Calu3 (cell line): Measurements from ENCODE around the gene BTF3L4. TPM values are rescaled to one million over a fixed set of nuclear protein-coding genes. Genes with fewer than 3 reads are reported as not detected.

ENCODE experiments used
- BruUV-seq: library from RNA; stranded (reverse); fragments of 400-500 nt; replicated peaks from 2 replicates; lab custom pipeline; 2021; lab: Mats Ljungman, UMichigan
- CTCF ChIA-PET: fragments of 300-600 bp; sonication (Branson Sonifier 250); formaldehyde crosslinking; loops from one replicate; lab custom pipeline; 2022; ENCODE audit warnings: antibody characterized with exemption; lab: Charles Lee
- DNase-seq: peaks from one replicate; pipeline ENCODE4 v3.0.0; 2022
- H3K27ac Mint-ChIP-seq: one replicate; pipeline ENCODE4 v1.8.0; 2022; ENCODE audit warnings: mixed read lengths; ENCODE audit not compliant: unreplicated experiment
- H3K27me3 Mint-ChIP-seq: one replicate; pipeline ENCODE4 v1.8.0; 2022; ENCODE audit warnings: mixed read lengths; ENCODE audit not compliant: unreplicated experiment
- H3K36me3 Mint-ChIP-seq: one replicate; pipeline ENCODE4 v1.8.0; 2022; ENCODE audit warnings: mild to moderate bottlenecking, moderate library complexity, mixed read lengths; ENCODE audit not compliant: insufficient read depth, unreplicated experiment
- H3K4me1 Mint-ChIP-seq: one replicate; pipeline ENCODE4 v1.8.0; 2022; ENCODE audit warnings: mild to moderate bottlenecking, low read depth, mixed read lengths; ENCODE audit not compliant: unreplicated experiment
- H3K4me3 Mint-ChIP-seq: one replicate; pipeline ENCODE4 v1.8.0; 2022; ENCODE audit warnings: mild to moderate bottlenecking, low read depth, moderate library complexity, mixed read lengths; ENCODE audit not compliant: unreplicated experiment
- H3K9me3 Mint-ChIP-seq: one replicate; pipeline ENCODE4 v1.8.0; 2022; ENCODE audit warnings: low read depth, mixed read lengths; ENCODE audit not compliant: unreplicated experiment
- intact Hi-C: fragments of 100-400 bp; cut with micrococcal nuclease; formaldehyde crosslinking; loops from one replicate; pipeline ENCODE4 v1.10.0; 2022; ENCODE audit not compliant: unreplicated experiment
- total RNA-seq: library from RNA; stranded (reverse); gene quantifications from 2 replicates; pipeline ENCODE4 v1.2.3, GENCODE V29; 2022
- TF ChIP-seq, protein P1 (sequence below): fragments of 200-600 bp; IDR thresholded peaks from one replicate; pipeline ENCODE4 v1.8.0; 2022; ENCODE audit warnings: antibody characterized with exemption; ENCODE audit not compliant: unreplicated experiment

The BTF3L4 gene
- total RNA-seq, 1 experiment from 2014 or later, result 70.4 TPM

DNA sequence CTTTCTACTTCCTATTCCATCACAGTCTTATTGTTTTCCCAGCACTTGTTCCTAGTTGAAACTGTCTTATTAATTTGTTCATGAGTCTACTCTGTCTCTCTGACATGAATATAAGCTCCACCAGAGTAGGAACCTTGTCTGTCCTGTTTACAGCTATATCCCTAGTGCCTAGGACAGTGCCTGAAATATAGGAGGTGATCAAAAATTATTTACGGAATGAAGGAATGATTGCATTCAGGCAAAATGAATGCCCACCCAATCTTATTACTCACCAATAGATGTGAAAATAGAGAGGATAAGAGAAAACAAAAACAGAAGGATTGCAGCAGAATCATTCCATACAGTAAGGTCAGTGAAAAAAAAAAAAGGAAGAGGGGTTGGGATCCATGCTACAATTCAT lies 2.2 kb upstream of the BTF3L4 start:
- intact Hi-C loops, result no loop called here
- peaks cover 33% of the 10 kb centered on the region for H3K4me1 Mint-ChIP-seq
- CTCF ChIA-PET, result no interaction called here

DNA sequence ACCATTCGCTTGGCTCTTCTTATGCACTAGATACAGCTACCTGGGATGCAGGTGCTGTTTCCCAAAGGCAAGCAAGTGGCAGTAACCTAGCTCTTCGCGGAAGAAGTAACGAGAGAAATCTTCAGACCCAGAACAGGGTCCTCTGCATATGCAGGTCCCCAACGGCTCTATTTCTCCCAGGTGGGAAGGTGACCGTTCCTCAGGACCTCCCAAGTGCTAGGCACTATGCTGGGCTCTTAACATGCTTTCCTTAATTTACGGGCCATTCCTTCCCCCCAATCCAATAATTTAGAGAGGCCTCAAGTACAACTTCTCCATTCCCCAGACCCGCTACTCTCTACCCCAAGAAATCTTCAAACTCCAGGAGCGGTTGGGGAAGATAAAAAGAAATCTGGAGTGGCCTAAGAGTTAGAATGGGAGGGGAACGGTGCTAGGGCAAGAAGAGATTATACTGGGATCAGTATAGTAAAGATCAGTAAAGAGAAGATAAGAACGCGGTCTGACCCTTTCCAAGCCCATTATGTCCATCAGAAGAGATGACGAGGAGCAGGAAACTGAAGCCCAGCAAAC lies 1.5 kb upstream of the BTF3L4 start:
- no peaks in the 10 kb centered on the region for H3K27me3 Mint-ChIP-seq
- no peaks in the 10 kb centered on the region for H3K9me3 Mint-ChIP-seq
- peak overlapping the region; percentile 93 for H3K4me3 Mint-ChIP-seq
- peak overlapping the region; percentile 83 for H3K27ac Mint-ChIP-seq
- peaks cover 76% of the 10 kb centered on the region for H3K36me3 Mint-ChIP-seq
- peaks cover 40% of the 10 kb centered on the region for H3K4me1 Mint-ChIP-seq
- no TSS peak for BruUV-seq
- DNase-seq, result no peak
- TF ChIP-seq, protein P1, sequence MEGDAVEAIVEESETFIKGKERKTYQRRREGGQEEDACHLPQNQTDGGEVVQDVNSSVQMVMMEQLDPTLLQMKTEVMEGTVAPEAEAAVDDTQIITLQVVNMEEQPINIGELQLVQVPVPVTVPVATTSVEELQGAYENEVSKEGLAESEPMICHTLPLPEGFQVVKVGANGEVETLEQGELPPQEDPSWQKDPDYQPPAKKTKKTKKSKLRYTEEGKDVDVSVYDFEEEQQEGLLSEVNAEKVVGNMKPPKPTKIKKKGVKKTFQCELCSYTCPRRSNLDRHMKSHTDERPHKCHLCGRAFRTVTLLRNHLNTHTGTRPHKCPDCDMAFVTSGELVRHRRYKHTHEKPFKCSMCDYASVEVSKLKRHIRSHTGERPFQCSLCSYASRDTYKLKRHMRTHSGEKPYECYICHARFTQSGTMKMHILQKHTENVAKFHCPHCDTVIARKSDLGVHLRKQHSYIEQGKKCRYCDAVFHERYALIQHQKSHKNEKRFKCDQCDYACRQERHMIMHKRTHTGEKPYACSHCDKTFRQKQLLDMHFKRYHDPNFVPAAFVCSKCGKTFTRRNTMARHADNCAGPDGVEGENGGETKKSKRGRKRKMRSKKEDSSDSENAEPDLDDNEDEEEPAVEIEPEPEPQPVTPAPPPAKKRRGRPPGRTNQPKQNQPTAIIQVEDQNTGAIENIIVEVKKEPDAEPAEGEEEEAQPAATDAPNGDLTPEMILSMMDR, result no peak
- CTCF ChIA-PET, result interaction anchor here (0.5 to 0.8 kb wide), 3 partner anchors 21 to 813 kb away, joined by 3 to 5 read pairs (median 4); partner anchors contain the start of gene KTI12
- intact Hi-C loops, result loop anchor here (1.0 kb wide), 1 partner anchor 21 kb away; the partner anchor contains the start of gene KTI12

More for the DNA sequence above, 2.2 kb upstream of the BTF3L4 start:
- H3K9me3 Mint-ChIP-seq, result no peaks in the 10 kb centered on the region
- H3K27me3 Mint-ChIP-seq, result no peaks in the 10 kb centered on the region
- no peak for DNase-seq
- H3K36me3 Mint-ChIP-seq, result peaks cover 68% of the 10 kb centered on the region
- no TSS peak for BruUV-seq
- H3K27ac Mint-ChIP-seq, result peak overlapping the region; percentile 83
- TF ChIP-seq, protein P1, result no peak
- H3K4me3 Mint-ChIP-seq, result peak overlapping the region; percentile 93

DNA sequence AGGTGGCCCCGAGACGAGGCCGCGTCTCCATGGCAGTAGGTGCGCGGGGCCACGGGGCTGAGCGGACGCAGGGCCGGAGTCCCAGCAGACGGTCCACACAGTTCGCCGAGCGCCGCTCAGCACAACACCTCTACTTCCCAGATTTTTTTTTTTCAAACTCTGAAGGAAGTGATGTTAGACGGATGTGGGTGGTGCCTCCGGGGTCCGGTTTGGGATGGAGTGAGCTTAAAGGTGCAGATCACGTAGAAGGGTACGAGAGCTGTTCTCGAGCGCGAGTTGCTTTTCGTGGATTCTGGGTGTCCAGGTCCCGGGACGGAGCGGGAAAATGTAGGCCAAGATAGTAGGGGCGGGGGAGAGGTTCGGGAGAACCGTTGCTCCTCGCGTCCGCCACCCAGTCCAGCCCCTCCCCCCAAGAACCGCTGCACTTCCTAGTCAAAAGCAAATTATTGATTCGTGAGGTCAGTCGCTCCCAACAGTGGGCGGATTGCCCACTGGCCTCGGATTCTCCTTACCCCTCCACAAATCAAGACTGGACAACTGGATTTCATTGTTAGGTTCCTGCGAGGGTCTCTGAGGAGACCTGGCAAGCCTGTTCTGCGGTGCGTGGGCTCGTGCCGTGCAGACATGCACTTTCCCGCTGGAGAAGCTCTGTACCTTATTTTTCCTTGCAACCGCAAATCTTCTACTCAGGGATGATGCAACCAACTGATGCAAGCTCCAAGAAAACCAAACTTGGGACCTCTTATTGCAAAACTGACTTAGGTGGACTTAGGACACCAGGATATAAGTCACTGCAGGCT lies 829 bp upstream of the BTF3L4 start, which contains the start of gene TXNDC12:
Gene TXNDC12, minus strand, starts transcription at position 126 of the 800 bp plus-strand sequence. Its CDS starts 95 bp downstream, at position 31.
- Mint-ChIP-seq H3K36me3 (peaks cover 79% of the 10 kb centered on the region), H3K4me3 (peak within 1 kb of the TSS; percentile 93), H3K9me3 (no peaks in the 10 kb centered on the region), H3K27me3 (no peaks in the 10 kb centered on the region), H3K4me1 (peaks cover 40% of the 10 kb centered on the region), H3K27ac (peak within 1 kb of the TSS; percentile 83)
- TF ChIP-seq, protein P1, result no peak
- CTCF ChIA-PET, result interaction anchor here (0.6 to 0.8 kb wide), 3 partner anchors 22 to 812 kb away, joined by 3 to 5 read pairs (median 4); partner anchors contain the start of gene KTI12
- no TSS peak for BruUV-seq
- peak; percentile 87 for DNase-seq
- intact Hi-C loops, result loop anchor here (1.0 kb wide), 1 partner anchor 22 kb away; the partner anchor contains the start of gene KTI12

DNA sequence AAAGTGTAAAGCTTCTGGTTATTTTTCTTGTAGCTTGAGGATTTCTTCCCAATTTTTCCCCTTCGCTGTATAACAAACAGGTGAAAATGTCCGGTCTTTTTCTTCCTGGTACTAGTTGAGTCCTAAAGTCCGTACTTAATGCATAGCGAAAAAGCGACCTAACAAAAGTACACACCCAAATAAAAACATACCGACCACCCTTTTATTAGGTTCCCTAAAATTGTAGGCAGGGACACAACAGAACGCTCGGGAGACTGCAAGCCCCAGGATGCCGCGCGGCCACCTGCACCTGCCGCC lies 281 bp upstream of the BTF3L4 start:
- H3K27me3 Mint-ChIP-seq, result no peaks in the 10 kb centered on the region
- CTCF ChIA-PET, result interaction anchor here (1.2 kb wide), 1 partner anchor 24 kb away, joined by 3 read pairs; no protein-coding TSS in a partner anchor
- H3K36me3 Mint-ChIP-seq, result peaks cover 84% of the 10 kb centered on the region
- no TSS peak for BruUV-seq
- TF ChIP-seq, protein P1, result no peak
- intact Hi-C loops, result loop anchor here (1.0 kb wide), 1 partner anchor 23 kb away; the partner anchor contains the start of gene KTI12
- H3K27ac Mint-ChIP-seq, result peak overlapping the region; percentile 83
- DNase-seq, result no peak
- H3K9me3 Mint-ChIP-seq, result no peaks in the 10 kb centered on the region
- peak overlapping the region; percentile 93 for H3K4me3 Mint-ChIP-seq
- peaks cover 40% of the 10 kb centered on the region for H3K4me1 Mint-ChIP-seq
